Smooth muscle cell (in vitro differentiated cells): ENCODE data around the gene PRKG1. TPM values are rescaled to one million over a fixed set of nuclear protein-coding genes. Genes with fewer than 3 reads are reported as not detected.

Experiments used
- DNase-seq: peaks from one replicate; lab custom pipeline; 2025; ENCODE audit not compliant: unreplicated experiment; lab: John Stamatoyannopoulos, UW
- H2AFZ ChIP-seq: fragments of 200-600 bp; sonication (generic); 2 replicates; pipeline ENCODE4 v1.6.0; 2016; ENCODE audit warnings: antibody characterized with exemption, low read depth, mild to moderate bottlenecking
- H3F3A ChIP-seq: fragments of 200-600 bp; sonication (generic); 2 replicates; pipeline ENCODE4 v1.6.0; 2017; ENCODE audit warnings: antibody characterized with exemption, low read depth
- H3K27ac ChIP-seq: fragments of 200-600 bp; sonication (generic); 2 replicates; pipeline ENCODE4 v1.5.1; 2016; ENCODE audit warnings: low read depth, mild to moderate bottlenecking
- H3K27me3 ChIP-seq: fragments of 200-600 bp; sonication (generic); 2 replicates; pipeline ENCODE4 v1.6.1; 2016; ENCODE audit warnings: low read depth, mild to moderate bottlenecking
- H3K36me3 ChIP-seq: fragments of 200-600 bp; sonication (generic); 2 replicates; pipeline ENCODE4 v1.5.1; 2016; ENCODE audit warnings: low read depth
- H3K4me1 ChIP-seq: fragments of 200-600 bp; sonication (generic); 2 replicates; pipeline ENCODE4 v1.5.1; 2016; ENCODE audit warnings: low read depth
- H3K4me2 ChIP-seq: fragments of 200-600 bp; sonication (generic); 2 replicates; pipeline ENCODE4 v1.6.0; 2016; ENCODE audit warnings: mild to moderate bottlenecking
- H3K4me3 ChIP-seq: fragments of 200-600 bp; sonication (generic); 2 replicates; pipeline ENCODE4 v1.5.1; 2016; ENCODE audit warnings: mild to moderate bottlenecking
- H3K79me2 ChIP-seq: fragments of 200-600 bp; sonication (generic); 2 replicates; pipeline ENCODE4 v1.6.0; 2016; ENCODE audit warnings: low read depth, mild to moderate bottlenecking
- H3K9ac ChIP-seq: fragments of 200-600 bp; sonication (generic); 2 replicates; pipeline ENCODE4 v1.6.0; 2016; ENCODE audit warnings: low read depth
- H3K9me3 ChIP-seq: fragments of 200-600 bp; sonication (generic); replicated peaks from 2 replicates; pipeline ENCODE4 v1.5.1; 2016; ENCODE audit warnings: low read depth
- H4K20me1 ChIP-seq: fragments of 200-600 bp; sonication (generic); 2 replicates; pipeline ENCODE4 v1.6.0; 2016; ENCODE audit warnings: low read depth
- WGBS: methylation state at CpG from one replicate; pipeline ENCODE4 v1.1.7; 2016; ENCODE audit warnings: low lambda C conversion rate; 5-methylcytosine and 5-hydroxymethylcytosine counted together
- polyA plus RNA-seq: library from polyadenylated mRNA; unstranded; fragments of >200 nt; fragmentation: Nextera tagmentation; extraction: Ambion mirVana; gene quantifications from 2 replicates; pipeline ENCODE4 v1.2.1, GENCODE V29; 2016
- total RNA-seq: library from RNA; depleted of rRNA; stranded (reverse); fragments of >200 nt; gene quantifications from 2 replicates; pipeline ENCODE4 v1.2.3, GENCODE V29; 2014
- TF ChIP-seq, protein P1 (sequence below): fragments of 200-600 bp; sonication (generic); IDR thresholded peaks from 2 replicates; pipeline ENCODE4 v1.5.1; 2017; ENCODE audit warnings: borderline replicate concordance, mild to moderate bottlenecking, antibody characterized with exemption; ENCODE audit not compliant: insufficient read depth, poor library complexity, severe bottlenecking

PRKG1 gene
- total and polyA plus RNA-seq, 2 experiments from 2014 or later, result 7.2 to 13.4 TPM

GRCh38 chr10:51821745-51822144 lies 747.5 kb downstream of the PRKG1 start:
- Histone ChIP-seq H3K9ac (no peak overlapping the region), H3K4me2 (no peak overlapping the region), H3K9me3 (no peaks in the 10 kb centered on the region), H3K27ac (no peak overlapping the region), H4K20me1 (no peaks in the 10 kb centered on the region), H2AFZ (no peak overlapping the region), H3K27me3 (no peaks in the 10 kb centered on the region), H3K36me3 (no peaks in the 10 kb centered on the region), H3K4me1 (peaks cover 3% of the 10 kb centered on the region), H3K4me3 (no peak overlapping the region), H3F3A (no peaks in the 10 kb centered on the region), H3K79me2 (no peaks in the 10 kb centered on the region)
- DNase-seq, result no peak
- TF ChIP-seq, protein P1, sequence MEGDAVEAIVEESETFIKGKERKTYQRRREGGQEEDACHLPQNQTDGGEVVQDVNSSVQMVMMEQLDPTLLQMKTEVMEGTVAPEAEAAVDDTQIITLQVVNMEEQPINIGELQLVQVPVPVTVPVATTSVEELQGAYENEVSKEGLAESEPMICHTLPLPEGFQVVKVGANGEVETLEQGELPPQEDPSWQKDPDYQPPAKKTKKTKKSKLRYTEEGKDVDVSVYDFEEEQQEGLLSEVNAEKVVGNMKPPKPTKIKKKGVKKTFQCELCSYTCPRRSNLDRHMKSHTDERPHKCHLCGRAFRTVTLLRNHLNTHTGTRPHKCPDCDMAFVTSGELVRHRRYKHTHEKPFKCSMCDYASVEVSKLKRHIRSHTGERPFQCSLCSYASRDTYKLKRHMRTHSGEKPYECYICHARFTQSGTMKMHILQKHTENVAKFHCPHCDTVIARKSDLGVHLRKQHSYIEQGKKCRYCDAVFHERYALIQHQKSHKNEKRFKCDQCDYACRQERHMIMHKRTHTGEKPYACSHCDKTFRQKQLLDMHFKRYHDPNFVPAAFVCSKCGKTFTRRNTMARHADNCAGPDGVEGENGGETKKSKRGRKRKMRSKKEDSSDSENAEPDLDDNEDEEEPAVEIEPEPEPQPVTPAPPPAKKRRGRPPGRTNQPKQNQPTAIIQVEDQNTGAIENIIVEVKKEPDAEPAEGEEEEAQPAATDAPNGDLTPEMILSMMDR, result no peak

- Histone ChIP-seq H3K79me2 (no peaks in the 10 kb centered on the region), H3K36me3 (peaks cover 8% of the 10 kb centered on the region), H4K20me1 (no peaks in the 10 kb centered on the region), H3K4me3 (no peak overlapping the region), H3K9me3 (no peaks in the 10 kb centered on the region), H3K27ac (peak overlapping the region; percentile 84), H2AFZ (no peak overlapping the region), H3K4me1 (peaks cover 5% of the 10 kb centered on the region), H3K9ac (no peak overlapping the region), H3K4me2 (peak overlapping the region; percentile 2), H3F3A (no peaks in the 10 kb centered on the region), H3K27me3 (no peaks in the 10 kb centered on the region)
- no peak for DNase-seq
- TF ChIP-seq, protein P1, result no peak
- WGBS, result 49% methylated on average over 7 of the region's 7 CpGs
Observed at GRCh38 chr10:51832652-51833383, 758.5 kb downstream of the PRKG1 start.

- DNase-seq, result no peak
- WGBS, result 100% methylated on average over 1 of the region's 1 CpG
- no peaks in the 10 kb centered on the region for H3K27me3 ChIP-seq
Observed at GRCh38 chr10:51834548-51834947, 760.3 kb downstream of the PRKG1 start.

More at GRCh38 chr10:51834548-51834947, 760.3 kb downstream of the PRKG1 start:
- peaks cover 19% of the 10 kb centered on the region for H3K4me1 ChIP-seq
- H2AFZ ChIP-seq, result no peak overlapping the region
- no peaks in the 10 kb centered on the region for H3K9me3 ChIP-seq
- no peak overlapping the region for H3K27ac ChIP-seq
- no peak overlapping the region for H3K9ac ChIP-seq
- no peaks in the 10 kb centered on the region for H4K20me1 ChIP-seq
- H3K4me3 ChIP-seq, result no peak overlapping the region
- TF ChIP-seq, protein P1, result no peak
- peaks cover 8% of the 10 kb centered on the region for H3K36me3 ChIP-seq
- no peak overlapping the region for H3K4me2 ChIP-seq
- no peaks in the 10 kb centered on the region for H3K79me2 ChIP-seq
- no peaks in the 10 kb centered on the region for H3F3A ChIP-seq
